HL-60/S4 (cell line): ENCODE data around the gene PAEP.

Experiments
- in situ Hi-C: fragments of 300-500 bp; cut with MboI; formaldehyde crosslinking; loops from 2 replicates; pipeline ENCODE4 v1.14.3; 2022; ENCODE audit warnings: low sequenced_read_pairs

Gene PAEP

DNA sequence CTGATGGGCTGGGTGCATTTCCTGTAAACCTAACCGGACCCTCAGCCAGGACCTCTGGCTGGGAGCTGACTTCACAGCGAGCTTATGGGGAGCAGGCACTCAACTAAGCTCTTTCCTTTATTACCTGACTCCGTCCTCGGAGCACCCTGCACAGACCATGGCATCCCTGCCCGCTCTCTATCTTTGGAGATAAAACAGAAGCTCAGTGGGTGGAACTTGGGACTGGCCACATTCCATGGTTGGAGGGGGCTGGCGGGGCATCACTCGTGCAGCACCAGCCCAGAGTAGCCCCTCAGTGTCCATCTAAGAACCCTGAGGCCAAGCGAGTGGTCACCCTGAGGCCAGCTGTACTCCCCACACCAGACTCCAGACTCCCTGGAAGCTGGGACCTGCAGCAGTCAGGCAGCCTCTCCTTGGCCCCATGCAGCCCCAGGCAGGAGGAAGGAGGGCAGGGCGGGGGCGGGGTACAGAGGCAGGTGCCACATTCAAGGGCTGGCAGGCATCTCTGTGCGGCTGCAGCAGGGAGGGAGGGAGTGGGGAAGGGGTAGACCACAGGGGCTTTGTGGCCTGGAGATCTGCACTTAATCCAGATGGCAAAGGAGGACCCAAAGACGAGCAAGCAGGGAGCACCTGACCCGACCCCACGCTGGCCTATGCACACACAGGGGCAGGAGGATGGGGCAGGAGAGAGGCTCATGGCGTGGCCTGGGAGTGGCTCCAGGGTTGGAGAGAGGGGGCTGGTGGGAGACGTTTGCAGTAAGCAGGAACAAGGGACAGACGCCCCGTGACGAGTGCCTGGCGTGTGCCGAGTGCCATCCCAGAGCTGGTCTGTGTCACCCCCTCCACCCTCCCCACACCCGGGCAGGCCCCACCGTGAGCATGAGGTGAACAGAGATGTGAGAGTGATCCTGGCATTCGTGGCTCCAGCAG lies 51.7 kb downstream of the PAEP start:
- in situ Hi-C loops: no loop called here

DNA sequence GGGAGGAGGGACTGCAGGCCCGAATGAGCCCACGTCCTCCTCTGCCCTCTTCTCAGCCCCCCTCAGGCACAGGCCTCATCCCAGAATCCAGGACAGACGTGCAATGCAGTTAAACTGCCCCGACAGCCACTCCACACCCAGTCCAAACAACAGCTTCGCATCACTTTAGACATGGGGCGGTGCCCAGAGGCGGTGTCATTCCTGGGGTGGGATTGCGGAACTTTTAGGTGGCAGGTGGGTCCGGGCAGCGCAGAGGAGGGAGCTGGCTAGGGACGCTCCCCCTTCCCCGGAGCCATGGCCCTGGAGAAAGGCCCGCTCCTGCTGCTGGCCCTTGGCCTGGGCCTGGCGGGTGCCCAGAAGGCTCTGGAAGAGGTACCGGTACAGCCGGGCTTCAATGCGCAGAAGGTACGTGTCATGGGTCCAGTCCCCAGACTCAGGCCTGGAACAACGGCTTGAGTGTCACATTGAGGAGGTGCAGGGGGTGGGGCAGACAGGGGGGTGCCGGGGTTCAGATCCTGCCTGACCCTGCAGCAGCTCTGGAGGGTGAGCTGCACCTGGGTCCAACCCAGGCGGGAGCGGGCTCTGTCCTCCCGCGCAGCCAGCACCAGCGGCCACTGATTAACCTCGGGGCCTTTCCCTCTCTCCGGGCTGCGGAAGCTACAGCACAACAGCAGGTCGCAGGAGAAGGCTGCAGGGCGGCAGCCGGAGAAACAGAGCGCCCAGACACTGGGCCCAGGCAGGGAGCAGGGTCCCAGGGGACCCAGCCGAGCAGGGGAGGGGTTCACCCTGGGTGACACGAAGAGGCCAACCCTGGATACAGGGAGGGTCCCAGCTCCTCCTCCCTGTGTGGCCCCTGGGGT lies 52.6 kb downstream of the PAEP start:
- in situ Hi-C loops: no loop called here

DNA sequence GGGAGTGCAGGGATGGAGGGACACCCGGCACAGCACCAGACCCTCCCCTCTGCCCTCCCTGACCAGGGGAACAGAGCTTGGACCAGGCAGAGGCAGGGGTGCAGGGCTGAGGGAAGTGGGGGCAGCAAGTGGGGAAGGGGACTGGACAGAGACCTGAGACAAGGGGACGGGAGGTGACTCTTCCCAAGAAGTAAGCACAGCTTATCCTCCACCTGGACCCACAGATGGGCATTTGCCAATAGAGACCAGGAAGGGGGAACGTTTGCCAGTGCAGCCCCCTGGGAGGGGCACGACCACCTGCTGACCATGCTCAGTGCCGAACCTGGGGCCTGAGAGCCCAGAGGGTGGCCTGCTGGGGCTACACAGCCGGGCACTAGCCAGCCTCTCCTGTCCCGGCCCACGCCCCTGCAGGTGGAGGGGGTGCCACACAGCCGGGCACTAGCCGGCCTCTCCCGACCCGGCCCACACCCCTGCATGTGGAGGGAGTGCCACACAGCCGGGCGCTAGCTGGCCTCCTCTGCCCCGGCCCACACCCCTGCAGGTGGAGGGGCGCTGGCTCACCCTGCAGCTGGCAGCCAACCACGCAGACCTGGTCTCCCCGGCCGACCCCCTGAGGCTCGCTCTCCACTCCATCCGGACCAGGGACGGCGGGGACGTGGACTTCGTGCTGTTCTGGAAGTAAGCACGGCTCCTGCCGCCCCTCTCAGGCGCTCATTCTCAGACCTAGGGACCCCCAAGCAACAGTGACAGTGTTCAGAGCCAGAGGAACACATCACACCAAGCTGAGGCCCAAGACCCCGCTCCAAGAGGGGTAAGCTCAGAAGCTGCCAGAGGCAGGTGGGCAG lies 53.5 kb downstream of the PAEP start:
- in situ Hi-C loops: no loop called here

DNA sequence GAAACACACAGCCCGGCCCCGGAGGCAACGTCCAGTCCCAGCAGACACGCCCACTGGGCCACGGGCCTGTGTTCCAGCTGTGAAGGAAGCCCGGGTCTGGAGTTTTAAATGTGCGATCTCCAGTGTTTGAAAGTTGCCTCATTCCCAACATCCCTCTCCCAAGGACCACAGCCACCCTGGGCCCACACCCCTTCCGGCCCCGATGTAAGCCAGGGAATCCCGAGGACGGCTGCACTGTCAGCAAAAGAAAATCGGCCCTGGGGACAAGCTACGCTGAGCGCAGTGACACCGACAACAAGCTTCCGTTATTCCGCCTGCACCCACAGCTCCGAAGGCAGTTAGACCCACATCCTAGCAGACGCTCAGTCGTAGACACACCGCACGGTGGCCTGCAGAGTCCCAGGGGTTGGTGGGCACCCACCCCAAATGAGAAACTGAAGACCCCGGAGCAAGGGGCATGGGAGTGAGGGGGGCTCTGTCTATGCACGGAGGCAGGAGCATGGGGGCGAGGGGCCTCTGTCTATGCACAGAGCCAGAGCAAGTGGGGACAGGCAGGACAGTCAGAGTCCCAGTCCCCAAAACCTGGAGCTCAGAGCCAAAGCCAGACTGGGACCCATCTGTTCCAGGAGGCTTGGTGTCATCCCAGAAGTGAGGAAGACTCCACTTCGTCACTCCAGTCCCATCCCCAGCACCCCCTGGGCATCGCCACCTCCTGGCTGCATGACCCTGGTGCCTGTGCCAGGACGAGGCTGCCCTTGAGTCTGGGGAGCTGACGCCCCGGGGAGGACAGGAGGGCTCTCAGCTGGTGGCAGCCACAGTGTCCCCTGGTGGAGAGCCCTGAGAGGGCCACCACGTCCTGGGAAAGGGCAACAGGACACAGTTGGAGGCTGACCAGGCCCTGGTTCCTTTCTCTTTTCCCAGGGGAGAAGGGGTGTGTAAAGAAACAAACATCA lies 54.4 kb downstream of the PAEP start:
- in situ Hi-C loops: no loop called here
